Heart left ventricle (tissue), 13 donors: ENCODE measurements around the gene SH3RF3.

ENCODE experiments used
- POLR2A ChIP-seq, 2 donors: fragments of 450-650 bp; IDR thresholded peaks; one replicate each; pipeline ENCODE4 v1.6.1; 2017; ENCODE audit warnings: antibody characterized with exemption in 2 of 2, mild to moderate bottlenecking in 2 of 2, moderate library complexity in 2 of 2
- TF ChIP-seq, protein P1 (sequence below), 12 donors: fragments of 200-600 bp; sonication (generic) in 4 of 12; IDR thresholded peaks; one replicate each; pipeline versions ENCODE4 v1.5.0 to v1.8.0; 2018 to 2022; ENCODE audit warnings: antibody characterized with exemption in 12 of 12, mild to moderate bottlenecking in 5 of 12
- donor health status: ischemic (EF 13 %, LVEDD 7.1; RV severe dilation, severe dysfunction).
- donor health status: DM: no; HTN: yes; CAD: no.
- donor health status: DM: no; HTN: no; CAD: no.
- donor health status: ischemic (EF 25% LVEDD 6.9; RV normal size, moderate dysfunction).
- donor health status: ischemic (EF 25% LVEDD 5.7; RV mildly dilated, moderate dysfunction).
- donor health status: ischemic (EF 35%, LVEDD 5.7; RV mildly dilated, moderate dysfunction).
- donor health status: nonischemic (EF 11% LVEDD 7.7; RV severe dilation, severe dysfunction).
- donor health status: DM: yes; HTN: yes; CAD: no.
- donor health status: PGD.
- donor health status: ischemic (EF 29% LVEDD 5.4; RV normal size, mild dysfunction).
- donor health status: nonischemic (EF 23%, LVEDD 6.1; RV moderate dilation, normal function).

DNA sequence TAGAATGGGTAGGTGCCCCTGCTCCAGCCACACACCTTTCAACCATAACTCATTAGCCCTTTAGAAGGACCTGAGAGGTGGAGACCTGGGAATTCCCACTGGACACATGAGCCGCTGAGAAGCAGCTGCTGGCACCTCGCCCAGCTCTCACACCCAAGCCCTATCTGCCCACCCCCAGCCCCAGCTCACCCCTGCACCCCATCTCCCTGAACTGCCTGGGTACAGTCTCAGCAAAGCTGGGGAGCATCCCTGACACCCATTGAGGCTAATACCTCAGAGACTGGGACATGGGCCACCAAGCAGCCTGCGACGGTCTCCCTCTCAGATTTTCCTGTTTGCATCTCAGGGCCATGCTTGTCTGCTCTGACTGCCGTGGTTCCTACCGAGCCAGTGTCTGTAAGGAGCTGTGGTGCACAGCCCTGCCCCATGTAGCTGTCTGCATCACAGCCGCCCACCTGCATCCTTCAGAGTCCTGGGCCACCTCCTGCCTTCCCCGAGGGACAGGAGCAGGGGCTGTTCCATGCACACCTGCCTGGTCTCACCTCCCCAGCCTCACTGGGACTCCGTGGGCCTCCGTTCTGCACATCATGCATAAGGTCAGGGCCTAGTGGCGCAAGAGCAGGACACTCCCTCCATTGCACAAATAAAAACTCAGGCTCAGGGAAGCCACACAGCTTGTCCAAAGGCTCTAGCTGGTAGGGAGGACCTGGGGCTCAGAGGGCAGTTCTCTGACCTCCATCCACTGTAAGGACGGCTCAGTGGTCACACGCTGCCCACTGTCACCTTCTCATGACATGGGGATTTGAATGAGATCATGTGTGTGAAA, 394.7 kb downstream of the SH3RF3 start:
- TF ChIP-seq POLR2A (IDR thresholded peaks at IDR 0.05) = no peak
- TF ChIP-seq, protein P1, sequence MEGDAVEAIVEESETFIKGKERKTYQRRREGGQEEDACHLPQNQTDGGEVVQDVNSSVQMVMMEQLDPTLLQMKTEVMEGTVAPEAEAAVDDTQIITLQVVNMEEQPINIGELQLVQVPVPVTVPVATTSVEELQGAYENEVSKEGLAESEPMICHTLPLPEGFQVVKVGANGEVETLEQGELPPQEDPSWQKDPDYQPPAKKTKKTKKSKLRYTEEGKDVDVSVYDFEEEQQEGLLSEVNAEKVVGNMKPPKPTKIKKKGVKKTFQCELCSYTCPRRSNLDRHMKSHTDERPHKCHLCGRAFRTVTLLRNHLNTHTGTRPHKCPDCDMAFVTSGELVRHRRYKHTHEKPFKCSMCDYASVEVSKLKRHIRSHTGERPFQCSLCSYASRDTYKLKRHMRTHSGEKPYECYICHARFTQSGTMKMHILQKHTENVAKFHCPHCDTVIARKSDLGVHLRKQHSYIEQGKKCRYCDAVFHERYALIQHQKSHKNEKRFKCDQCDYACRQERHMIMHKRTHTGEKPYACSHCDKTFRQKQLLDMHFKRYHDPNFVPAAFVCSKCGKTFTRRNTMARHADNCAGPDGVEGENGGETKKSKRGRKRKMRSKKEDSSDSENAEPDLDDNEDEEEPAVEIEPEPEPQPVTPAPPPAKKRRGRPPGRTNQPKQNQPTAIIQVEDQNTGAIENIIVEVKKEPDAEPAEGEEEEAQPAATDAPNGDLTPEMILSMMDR (IDR thresholded peaks at IDR 0.05) = no peak
